Activated naive CD8-positive, alpha-beta T cell treated with anti-CD3 and anti-CD28 coated beads for 36 hours (primary cell): ENCODE results near the gene ANKRD44. TPM values are rescaled to one million over a fixed set of nuclear protein-coding genes. Genes with fewer than 3 reads are reported as not detected.

Source experiments
- DNase-seq: peaks from one replicate; pipeline ENCODE4 v3.0.0; 2021
- H3K27ac Mint-ChIP-seq: one replicate; pipeline ENCODE4 v1.8.0; 2022; ENCODE audit warnings: mild to moderate bottlenecking, moderate library complexity, mixed read lengths
- H3K27me3 Mint-ChIP-seq: one replicate; pipeline ENCODE4 v1.8.0; 2022; ENCODE audit warnings: mild to moderate bottlenecking, mixed read lengths
- H3K36me3 Mint-ChIP-seq: one replicate; pipeline ENCODE4 v1.8.0; 2021; ENCODE audit warnings: mild to moderate bottlenecking, mixed read lengths
- H3K4me1 Mint-ChIP-seq: one replicate; pipeline ENCODE4 v1.8.0; 2021; ENCODE audit warnings: mixed read lengths
- H3K4me3 Mint-ChIP-seq: one replicate; pipeline ENCODE4 v1.8.0; 2022; ENCODE audit warnings: mild to moderate bottlenecking, moderate library complexity, mixed read lengths
- H3K9me3 Mint-ChIP-seq: one replicate; pipeline ENCODE4 v1.8.0; 2022; ENCODE audit warnings: mixed read lengths
- total RNA-seq, 2 experiments: library from RNA; stranded (reverse); gene quantifications; one replicate each; pipeline ENCODE4 v1.2.3, GENCODE V29; 2021

ANKRD44 gene
- total RNA-seq, 2 experiments from 2014 or later: 118 to 121 TPM

DNA sequence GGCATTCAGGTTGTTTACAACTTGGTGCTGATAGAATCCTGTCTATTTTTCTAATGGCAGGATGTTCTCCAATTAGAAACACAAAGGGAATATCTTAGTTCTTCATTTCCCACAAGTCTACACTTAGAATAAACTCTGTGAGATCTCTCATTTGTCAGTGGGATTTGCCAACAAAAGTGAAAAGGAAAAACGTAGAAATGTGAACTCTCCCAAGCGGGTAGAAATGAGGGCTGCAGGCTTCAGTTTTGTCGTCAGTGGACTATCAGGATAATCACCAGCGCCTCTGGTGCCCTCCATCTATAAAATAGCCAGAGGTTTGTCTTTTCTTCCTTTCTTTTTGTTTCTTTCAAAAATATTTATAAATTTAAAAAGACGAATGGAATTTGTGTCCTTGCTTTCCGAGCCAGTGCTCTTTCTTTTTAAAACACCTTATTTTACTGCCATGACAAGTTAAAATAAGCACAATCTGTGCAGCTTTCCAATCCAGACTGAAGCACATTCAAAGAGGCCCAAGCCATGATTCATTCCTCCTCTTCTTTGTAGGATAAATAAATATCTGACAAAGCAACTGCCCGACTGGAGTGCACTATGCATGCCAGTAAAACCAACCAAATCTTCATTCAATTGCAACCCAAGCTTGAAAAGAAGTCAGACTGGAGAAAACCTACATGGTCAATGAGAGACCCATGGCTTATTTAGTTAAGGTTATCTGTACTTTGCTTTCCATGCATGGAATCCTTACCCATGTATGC, 185.8 kb downstream of the ANKRD44 start:
- H3K9me3 Mint-ChIP-seq: peaks cover 10% of the 10 kb centered on the region
- no peak for DNase-seq
- H3K4me3 Mint-ChIP-seq: no peak overlapping the region
- H3K27ac Mint-ChIP-seq: peak overlapping the region; percentile 67
- H3K36me3 Mint-ChIP-seq: peaks cover 63% of the 10 kb centered on the region
- H3K4me1 Mint-ChIP-seq: peaks cover 52% of the 10 kb centered on the region
- no peaks in the 10 kb centered on the region for H3K27me3 Mint-ChIP-seq

DNA sequence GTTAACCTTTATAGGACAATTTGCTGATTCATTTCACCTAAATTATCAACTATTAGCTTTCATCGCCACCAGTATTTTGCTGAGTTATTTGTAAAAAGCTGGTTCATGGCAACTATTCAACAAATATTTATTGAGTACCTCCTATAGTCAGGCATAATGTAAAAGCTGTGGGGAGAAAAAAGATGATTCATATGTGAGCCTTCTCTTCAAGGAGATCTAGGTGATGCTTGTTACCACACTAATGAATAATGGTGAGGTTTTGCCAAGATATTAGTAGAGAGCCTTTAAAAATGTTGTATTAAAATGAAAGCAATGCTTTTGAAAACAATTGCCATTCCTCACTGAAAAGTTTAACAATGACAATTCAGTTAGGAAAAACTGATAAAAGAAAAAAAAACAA, 187.8 kb downstream of the ANKRD44 start:
- DNase-seq: no peak
- H3K27me3 Mint-ChIP-seq: no peaks in the 10 kb centered on the region
- peaks cover 37% of the 10 kb centered on the region for H3K4me1 Mint-ChIP-seq
- peaks cover 2% of the 10 kb centered on the region for H3K9me3 Mint-ChIP-seq
- H3K36me3 Mint-ChIP-seq: peaks cover 59% of the 10 kb centered on the region
- H3K27ac Mint-ChIP-seq: peak overlapping the region; percentile 58
- no peak overlapping the region for H3K4me3 Mint-ChIP-seq

DNA sequence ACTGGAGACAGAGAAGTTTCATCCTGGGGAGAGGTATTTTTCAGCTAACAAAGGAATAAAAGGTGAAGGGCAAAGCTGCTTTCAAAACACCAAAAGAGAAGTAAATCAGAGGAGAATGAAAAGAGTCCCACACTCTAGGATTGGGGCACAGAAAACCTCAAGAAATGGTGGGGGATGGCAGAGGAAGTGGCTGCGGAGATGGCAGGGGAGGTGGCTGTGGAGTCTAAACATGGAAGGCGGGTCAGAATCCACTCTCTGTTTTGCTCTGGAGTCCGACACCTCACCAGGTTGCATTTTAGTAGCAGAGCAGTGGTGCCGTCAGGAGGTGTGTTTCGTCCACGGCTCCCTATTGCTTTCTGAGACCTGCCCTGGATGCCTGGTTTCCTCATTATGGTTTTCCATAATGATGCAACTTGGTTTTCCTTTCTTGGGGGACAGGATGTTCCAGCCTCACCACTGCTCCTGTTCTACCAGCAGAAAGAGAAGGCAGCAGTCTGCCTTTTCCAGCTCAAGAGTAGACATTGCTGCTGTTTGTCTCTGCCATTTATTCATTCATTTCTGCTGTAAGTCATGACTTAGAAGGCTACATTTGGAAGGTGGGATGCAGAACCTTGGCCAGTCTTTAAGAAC, 188.7 kb downstream of the ANKRD44 start:
- H3K9me3 Mint-ChIP-seq: no peaks in the 10 kb centered on the region
- H3K36me3 Mint-ChIP-seq: peaks cover 60% of the 10 kb centered on the region
- H3K4me1 Mint-ChIP-seq: peaks cover 37% of the 10 kb centered on the region
- H3K27me3 Mint-ChIP-seq: no peaks in the 10 kb centered on the region
- DNase-seq: no peak
- peak overlapping the region; percentile 0 for H3K4me3 Mint-ChIP-seq
- peak overlapping the region; percentile 78 for H3K27ac Mint-ChIP-seq

DNA sequence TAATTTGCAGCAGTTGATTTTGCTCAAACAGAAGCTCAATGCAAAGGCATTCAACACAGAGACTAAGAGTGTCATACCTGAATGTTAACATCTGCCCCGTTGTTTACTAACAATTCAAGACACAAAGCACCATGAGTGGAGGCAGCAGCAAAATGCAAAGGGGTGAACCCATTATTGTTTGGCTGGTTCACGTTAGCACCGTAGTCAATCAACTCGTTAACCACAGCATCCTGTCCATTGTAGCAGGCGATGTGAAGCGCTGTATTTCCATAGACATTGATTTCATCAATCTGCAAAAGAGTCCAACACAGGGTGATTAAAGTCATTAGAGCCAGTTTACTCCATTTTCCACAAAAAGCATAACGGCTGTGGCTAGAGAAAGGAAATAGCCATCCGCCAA, 189.3 kb downstream of the ANKRD44 start:
- DNase-seq: no peak
- peaks cover 58% of the 10 kb centered on the region for H3K36me3 Mint-ChIP-seq
- H3K27ac Mint-ChIP-seq: peak overlapping the region; percentile 78
- H3K9me3 Mint-ChIP-seq: no peaks in the 10 kb centered on the region
- peaks cover 41% of the 10 kb centered on the region for H3K4me1 Mint-ChIP-seq
- no peaks in the 10 kb centered on the region for H3K27me3 Mint-ChIP-seq
- no peak overlapping the region for H3K4me3 Mint-ChIP-seq

DNA sequence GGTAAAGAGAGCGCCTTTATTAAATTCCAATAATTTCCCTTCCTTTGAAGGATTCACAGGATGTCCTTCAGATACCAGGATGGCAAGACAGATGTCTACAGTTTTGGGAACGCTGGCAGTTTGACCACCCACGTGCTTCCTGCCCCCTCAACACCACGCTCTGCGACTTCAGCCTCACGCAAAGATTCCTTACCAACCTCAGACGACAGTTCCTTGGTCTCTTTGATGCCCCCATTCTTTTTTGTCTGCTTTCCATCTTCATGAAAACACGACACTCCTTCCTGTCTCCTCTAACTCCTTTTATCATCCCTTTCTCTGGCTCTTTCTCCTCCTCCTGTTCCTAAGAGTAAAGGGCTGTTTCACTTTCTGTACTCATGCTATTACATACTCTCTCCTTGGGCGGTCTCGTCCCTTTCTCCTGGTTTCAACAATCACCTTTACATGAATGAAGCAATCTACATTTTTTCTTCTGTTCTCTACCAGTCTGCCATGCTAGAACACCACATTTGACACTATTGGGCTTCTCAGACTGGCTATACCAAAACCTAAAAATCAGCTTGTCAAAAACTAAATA, 194.2 kb downstream of the ANKRD44 start:
- Mint-ChIP-seq H3K27ac (peak overlapping the region; percentile 86), H3K36me3 (peaks cover 32% of the 10 kb centered on the region), H3K4me1 (peaks cover 32% of the 10 kb centered on the region), H3K9me3 (no peaks in the 10 kb centered on the region), H3K27me3 (no peaks in the 10 kb centered on the region), H3K4me3 (peak overlapping the region; percentile 58)
- DNase-seq: no peak

DNA sequence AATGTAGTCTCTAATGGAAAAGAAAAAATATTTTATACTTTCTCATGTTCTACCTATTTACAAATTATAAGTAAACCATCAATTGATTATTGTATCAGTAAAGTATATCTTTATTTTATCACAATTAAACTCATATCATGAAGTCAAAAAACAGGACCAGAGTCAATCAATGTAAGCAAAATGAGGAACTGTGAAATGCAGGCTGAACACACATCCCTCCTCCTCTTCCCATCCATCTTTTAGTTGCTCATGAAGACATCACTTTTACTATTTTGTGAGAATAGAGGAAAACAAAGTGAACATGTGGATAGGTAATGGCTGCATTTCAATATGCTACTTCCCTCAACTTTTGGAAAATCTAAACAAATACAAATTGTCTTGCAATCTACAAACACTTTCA, 195.3 kb downstream of the ANKRD44 start:
- peaks cover 30% of the 10 kb centered on the region for H3K4me1 Mint-ChIP-seq
- no peak overlapping the region for H3K4me3 Mint-ChIP-seq
- H3K9me3 Mint-ChIP-seq: no peaks in the 10 kb centered on the region
- no peaks in the 10 kb centered on the region for H3K27me3 Mint-ChIP-seq
- H3K27ac Mint-ChIP-seq: peak overlapping the region; percentile 59
- H3K36me3 Mint-ChIP-seq: peaks cover 28% of the 10 kb centered on the region
- DNase-seq: no peak

DNA sequence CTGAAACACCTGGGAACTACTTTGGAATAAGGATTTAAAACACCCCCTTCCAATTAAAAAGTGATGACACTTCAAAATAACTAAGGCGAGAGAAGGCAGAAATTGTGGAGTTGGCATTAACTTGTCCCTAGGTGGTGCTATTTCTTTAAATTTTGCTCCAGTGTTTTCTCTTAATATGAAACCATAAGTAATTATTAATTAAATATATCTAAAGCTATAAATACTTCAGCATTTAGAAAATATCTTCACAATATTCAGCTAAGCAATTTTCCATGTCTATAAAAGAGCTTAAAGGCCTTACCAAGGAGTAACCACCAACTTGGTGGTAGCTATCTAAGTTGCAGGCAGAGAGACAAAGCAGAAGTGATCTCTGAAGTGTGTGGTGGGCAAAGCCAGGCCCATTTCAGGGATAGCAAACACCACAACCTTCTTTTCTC, 197.3 kb downstream of the ANKRD44 start:
- no peak for DNase-seq
- no peaks in the 10 kb centered on the region for H3K9me3 Mint-ChIP-seq
- peaks cover 29% of the 10 kb centered on the region for H3K4me1 Mint-ChIP-seq
- no peak overlapping the region for H3K4me3 Mint-ChIP-seq
- H3K27ac Mint-ChIP-seq: peak overlapping the region; percentile 47
- H3K36me3 Mint-ChIP-seq: peaks cover 15% of the 10 kb centered on the region
- no peaks in the 10 kb centered on the region for H3K27me3 Mint-ChIP-seq

DNA sequence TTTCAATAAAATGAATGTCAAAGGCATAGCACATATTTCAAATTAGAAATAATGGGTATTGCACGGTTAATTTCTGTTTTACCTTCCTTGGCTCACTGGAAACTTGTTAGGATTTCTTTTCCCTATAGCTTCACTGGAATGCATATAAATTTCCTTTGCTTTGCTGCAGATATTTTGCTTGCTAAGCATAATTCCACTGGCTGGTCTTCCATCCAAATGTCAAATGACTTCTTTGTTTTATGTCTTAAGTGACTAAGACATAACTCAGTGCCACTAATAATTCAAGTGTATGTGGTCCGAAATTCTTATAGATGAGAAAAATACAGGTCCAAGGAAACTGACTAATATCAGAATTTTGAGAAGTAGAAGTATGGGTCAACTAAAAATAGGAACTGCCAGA, 201.3 kb downstream of the ANKRD44 start:
- H3K27ac Mint-ChIP-seq: no peak overlapping the region
- H3K36me3 Mint-ChIP-seq: peaks cover 7% of the 10 kb centered on the region
- H3K4me1 Mint-ChIP-seq: peaks cover 21% of the 10 kb centered on the region
- H3K27me3 Mint-ChIP-seq: no peaks in the 10 kb centered on the region
- no peak overlapping the region for H3K4me3 Mint-ChIP-seq
- no peak for DNase-seq
- no peaks in the 10 kb centered on the region for H3K9me3 Mint-ChIP-seq

DNA sequence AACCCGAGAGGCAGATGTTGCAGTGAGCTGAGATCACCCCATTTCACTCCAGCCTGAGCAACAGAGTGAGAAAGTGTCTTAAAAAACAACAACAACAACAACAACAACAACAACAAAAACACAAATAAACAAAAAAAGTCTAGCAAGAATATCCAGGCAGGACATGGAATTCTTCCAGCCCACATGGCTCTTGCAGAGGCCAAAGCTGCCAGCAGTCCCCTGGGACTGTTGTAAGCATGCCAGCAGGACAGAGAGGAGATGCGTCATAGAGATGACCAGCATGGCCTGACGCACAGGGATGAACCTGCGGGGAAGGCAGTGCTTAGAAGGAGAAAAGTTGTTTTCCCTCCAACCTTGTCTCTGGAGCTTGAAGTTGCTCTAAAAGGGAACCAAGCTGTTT, 201.8 kb downstream of the ANKRD44 start:
- peaks cover 7% of the 10 kb centered on the region for H3K36me3 Mint-ChIP-seq
- H3K4me3 Mint-ChIP-seq: no peak overlapping the region
- peak overlapping the region; percentile 39 for H3K27ac Mint-ChIP-seq
- no peak for DNase-seq
- H3K27me3 Mint-ChIP-seq: no peaks in the 10 kb centered on the region
- H3K9me3 Mint-ChIP-seq: no peaks in the 10 kb centered on the region
- H3K4me1 Mint-ChIP-seq: peaks cover 21% of the 10 kb centered on the region

DNA sequence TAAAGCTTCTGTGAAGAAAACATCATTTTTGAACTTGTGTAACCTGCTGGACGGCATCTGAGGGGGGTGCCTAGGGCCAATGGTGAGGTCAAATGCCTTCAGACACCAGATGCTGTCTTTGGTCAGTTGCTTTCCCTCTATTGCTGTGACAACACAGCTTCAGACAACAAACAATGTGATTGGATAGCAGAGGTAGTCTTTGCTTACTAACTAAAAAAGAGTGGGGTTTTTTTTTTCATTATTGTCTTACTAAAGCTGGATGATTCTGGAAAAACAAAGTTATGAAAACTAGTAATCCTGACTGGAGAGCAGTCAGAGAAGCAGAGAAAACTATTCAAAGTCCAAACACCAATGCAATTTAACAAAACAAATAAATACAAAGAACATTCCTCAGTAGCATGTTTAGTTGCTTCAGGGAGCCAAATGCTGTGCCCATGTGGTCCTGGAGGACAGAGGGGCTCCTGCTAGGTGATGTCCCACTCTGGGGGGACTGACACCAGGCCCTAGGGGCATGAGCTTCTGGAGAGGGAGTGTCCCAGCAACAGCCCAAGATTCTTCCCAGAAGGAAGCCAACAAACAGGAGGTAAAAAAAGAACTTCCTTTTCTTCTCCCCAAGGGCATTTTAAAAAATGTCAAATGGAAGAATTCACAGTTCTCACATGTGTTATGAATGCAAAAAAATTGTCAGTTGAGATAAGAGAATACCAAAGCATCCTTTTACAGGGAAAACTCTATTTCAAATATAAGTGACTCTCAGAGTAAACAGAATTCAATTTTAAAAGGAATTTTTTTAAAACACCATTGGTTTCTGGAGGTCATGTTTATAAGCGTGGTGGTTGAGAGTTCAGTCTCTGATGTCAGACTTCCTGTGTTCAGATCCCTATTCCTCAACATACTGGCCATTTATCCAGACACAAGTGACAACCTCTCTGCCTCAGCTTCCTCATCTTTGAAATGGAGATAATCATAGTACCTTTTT, 203.0 kb downstream of the ANKRD44 start:
- Mint-ChIP-seq H3K27ac (peak overlapping the region; percentile 56), H3K36me3 (peaks cover 11% of the 10 kb centered on the region), H3K4me1 (peaks cover 16% of the 10 kb centered on the region), H3K9me3 (no peaks in the 10 kb centered on the region), H3K27me3 (no peaks in the 10 kb centered on the region), H3K4me3 (no peak overlapping the region)
- no peak for DNase-seq

DNA sequence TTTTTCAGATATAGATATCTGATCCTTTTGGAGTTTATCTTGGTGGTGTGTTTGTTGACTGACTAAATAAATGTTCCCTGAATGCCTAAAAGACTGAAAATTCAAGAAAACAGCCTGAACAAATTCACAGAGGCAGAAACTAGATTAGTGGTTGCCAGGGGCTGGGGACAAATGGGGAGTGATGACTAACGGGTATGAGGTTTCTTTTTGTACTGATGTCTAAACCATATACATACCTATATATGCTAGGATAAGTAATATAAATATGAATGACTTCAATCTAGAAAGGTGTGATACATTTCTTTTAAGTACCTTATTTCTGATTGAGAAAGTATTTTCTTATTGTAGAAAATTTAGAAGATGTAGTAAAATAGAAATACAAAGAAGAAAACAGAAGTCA, 207.2 kb downstream of the ANKRD44 start:
- Mint-ChIP-seq H3K4me1 (peaks cover 19% of the 10 kb centered on the region), H3K27me3 (no peaks in the 10 kb centered on the region), H3K9me3 (no peaks in the 10 kb centered on the region), H3K4me3 (no peak overlapping the region), H3K27ac (no peak overlapping the region), H3K36me3 (peaks cover 13% of the 10 kb centered on the region)
- no peak for DNase-seq

DNA sequence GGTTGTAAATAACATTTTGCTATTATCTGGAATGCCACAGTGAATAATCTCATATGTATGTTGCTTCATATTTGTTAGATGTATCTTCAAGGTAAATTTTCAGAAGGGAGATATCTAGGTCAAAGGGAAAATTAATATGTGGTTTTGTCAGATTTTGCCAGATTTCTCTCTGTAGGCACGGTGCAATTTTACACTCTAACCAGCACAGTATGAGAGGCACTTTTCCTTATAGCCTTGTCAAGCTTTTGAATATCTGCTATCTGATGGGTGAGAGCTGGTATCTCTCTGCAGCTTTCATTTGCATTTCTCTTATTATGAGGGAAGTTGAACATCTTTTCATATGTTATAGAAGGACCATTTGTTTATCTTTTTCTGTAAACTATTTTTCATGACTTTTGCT, 208.3 kb downstream of the ANKRD44 start:
- DNase-seq: no peak
- Mint-ChIP-seq H3K36me3 (peaks cover 20% of the 10 kb centered on the region), H3K9me3 (no peaks in the 10 kb centered on the region), H3K27ac (peak overlapping the region; percentile 31), H3K4me1 (peaks cover 19% of the 10 kb centered on the region), H3K4me3 (no peak overlapping the region), H3K27me3 (no peaks in the 10 kb centered on the region)

DNA sequence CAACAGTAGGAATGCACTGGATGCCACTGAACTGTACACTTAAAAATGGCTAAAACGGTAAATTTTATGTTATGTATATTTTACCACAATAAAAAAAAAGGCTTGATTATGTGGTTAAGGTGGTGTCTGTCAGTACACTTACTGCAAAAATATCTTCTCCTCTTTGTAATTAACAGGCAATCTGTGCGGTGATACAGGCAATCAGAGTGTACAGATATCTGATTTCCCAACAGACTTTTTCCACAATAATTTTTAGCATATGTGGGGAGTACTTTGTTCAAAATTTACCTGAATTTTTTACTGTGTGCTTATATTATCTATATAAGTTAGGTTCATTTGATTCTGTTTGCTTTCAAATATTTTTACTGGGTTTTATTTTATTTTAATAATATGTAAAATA, 209.1 kb downstream of the ANKRD44 start:
- no peak overlapping the region for H3K4me3 Mint-ChIP-seq
- no peaks in the 10 kb centered on the region for H3K9me3 Mint-ChIP-seq
- peaks cover 20% of the 10 kb centered on the region for H3K36me3 Mint-ChIP-seq
- H3K4me1 Mint-ChIP-seq: peaks cover 18% of the 10 kb centered on the region
- no peak for DNase-seq
- H3K27me3 Mint-ChIP-seq: no peaks in the 10 kb centered on the region
- H3K27ac Mint-ChIP-seq: no peak overlapping the region

DNA sequence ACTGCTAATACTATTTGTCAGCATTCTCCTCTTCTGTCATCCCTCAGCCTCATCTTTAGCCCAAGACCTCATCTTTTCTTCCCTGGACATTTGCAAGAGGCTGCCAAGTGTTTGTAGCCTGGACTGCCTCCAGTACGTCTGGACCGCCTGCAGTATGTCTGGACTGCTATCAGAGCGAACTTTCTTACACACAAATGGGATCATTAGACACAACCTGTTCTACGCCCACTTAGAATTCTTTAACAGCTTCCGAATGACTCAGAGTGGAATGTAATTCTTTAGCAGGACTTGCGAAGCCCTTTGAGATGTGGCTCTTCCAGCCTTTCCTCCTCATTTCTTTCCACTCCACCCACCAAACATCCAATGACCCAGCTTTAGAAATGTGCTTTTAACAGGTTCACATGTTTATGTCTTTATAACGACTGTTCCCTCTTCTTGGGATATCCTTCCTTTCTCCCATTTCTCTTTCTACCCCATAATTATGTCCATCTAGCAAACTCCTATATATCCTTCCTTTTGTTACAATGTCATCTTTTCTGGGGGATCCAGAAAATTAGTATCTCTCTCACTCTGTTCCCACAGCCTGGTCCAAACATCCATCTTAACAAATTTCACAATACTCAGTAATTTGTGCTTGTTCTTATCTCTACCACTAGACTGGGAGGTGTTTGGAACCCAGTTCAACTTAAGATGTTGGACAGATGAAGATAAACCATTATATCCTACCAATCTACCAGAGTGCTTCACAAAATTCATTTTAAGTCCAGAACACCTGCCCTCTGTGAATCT, 212.8 kb downstream of the ANKRD44 start:
- Mint-ChIP-seq H3K4me3 (no peak overlapping the region), H3K27me3 (no peaks in the 10 kb centered on the region), H3K4me1 (peaks cover 21% of the 10 kb centered on the region), H3K27ac (peak overlapping the region; percentile 21), H3K9me3 (no peaks in the 10 kb centered on the region), H3K36me3 (peaks cover 21% of the 10 kb centered on the region)
- no peak for DNase-seq
